GM18909 (cell line): ENCODE data around the gene PYY.
"Not testable (repeated sequence)": the region's sequence is repeated elsewhere in the genome, so short reads cannot be mapped to it uniquely, and the experiment has no call there.

ENCODE experiments used
- ATAC-seq: cut with Tn5 transposase; IDR thresholded peaks from one replicate; pipeline ENCODE4 v1.9.1; 2021; ENCODE audit warnings: mild to moderate bottlenecking; ENCODE audit not compliant: unreplicated experiment, poor library complexity

Gene PYY

GRCh38 chr17:43979671-43980070 lies 25.9 kb upstream of the PYY start:
- ATAC-seq = no peak

DNA sequence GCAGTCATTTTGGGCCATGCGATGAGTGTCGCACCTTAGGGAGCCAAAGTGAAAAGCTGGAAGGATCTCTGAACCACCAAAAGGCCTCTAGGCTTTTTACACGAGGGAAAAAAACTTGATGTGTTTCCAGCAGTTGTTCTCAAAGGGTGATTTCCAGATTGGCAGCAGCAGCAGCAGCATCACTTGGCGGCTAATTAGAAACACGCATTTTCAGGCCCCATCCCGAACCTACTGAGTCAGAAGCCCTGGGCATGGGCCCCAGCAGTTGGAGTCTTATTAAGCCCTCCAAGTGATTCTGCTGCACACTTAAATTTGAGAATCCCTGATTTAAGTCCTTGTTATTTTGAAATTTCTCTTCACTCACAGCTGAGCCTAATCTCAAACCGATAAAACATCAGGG lies 25.3 kb upstream of the PYY start:
- ATAC-seq = no peak

DNA sequence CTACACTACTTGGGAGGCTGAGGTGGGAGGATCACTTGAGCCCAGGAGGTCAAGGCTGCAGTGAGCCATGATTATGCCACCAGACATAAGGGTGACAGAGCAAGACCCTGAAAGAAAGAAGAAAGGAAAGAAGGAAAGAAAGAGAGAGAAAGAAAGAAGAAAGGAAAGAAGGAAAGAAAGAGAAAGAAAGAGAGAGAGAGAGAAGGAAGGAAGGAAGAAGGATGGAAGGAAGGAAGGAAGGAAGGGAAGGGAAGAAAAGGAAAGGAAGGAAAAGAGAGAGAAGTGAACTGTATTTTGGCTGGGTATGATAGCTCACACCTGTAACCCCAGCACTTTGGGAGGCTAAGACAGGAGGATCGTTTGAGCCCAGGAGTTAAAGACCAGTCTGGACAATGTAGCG lies 24.3 kb upstream of the PYY start:
- no peak for ATAC-seq

GRCh38 chr17:43976963-43977837 lies 23.5 kb upstream of the PYY start:
- ATAC-seq = no peak

- no peak for ATAC-seq
These were observed 22.2 kb upstream of the PYY start for GRCh38 chr17:43975898-43976297.

- no peak for ATAC-seq
These were observed 20.9 kb upstream of the PYY start for GRCh38 chr17:43974382-43975266.

DNA sequence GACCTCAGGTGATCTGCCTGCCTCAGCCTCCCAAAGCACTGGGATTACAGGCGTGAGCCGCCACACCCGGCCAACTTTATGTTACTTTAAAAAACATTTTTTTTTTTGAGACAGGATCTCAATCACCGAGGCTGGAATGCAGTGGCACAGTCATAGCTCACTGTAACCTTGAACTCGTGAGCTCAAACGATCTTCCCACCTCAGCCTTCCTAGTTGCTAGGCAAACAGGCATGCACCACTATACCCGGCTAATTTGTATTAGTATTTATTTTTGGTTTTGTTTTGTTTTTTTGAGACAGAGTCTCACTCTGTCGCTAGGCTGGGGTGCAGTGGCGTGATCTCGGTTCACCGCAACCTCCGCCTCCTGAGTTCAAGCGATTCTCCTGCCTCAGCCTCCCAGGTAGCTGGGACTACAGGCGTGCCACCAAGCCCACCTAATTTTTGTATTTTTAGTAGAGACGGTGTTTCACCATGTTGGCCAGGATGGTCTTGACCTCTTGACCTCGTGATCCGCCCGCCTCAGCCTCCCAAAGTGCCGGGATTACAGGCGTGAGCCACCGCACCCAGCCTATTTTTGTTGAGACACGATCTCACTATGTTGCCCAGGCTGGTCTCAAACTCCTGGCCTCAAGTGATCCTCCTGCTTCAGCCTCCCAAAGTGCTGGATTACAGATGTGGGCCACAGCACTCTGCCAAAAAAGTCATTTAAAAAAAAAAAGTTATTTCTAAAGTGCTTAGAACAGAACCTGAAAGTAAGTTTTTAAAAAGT lies 18.9 kb upstream of the PYY start:
- not testable (repeated sequence) for ATAC-seq

DNA sequence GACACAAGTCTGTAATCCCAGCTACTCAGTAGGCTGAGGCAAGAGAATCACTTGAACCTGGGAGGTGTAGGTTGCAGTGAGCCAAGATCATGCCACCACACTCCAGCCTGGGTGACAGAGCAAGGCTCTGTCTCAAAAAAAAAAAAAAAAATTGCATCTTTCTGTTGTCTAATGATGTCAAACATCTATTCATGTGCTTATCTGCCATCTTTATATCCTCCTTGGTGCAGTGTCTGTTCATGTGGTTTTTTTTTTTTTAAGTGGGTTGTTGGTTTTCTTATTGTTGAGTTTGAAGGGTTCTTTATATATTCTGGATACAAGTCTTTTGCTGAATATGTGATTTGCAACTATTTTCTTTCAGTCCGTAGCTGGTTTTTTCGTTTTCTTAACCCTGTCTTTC lies 17.7 kb upstream of the PYY start:
- not testable (repeated sequence) for ATAC-seq

DNA sequence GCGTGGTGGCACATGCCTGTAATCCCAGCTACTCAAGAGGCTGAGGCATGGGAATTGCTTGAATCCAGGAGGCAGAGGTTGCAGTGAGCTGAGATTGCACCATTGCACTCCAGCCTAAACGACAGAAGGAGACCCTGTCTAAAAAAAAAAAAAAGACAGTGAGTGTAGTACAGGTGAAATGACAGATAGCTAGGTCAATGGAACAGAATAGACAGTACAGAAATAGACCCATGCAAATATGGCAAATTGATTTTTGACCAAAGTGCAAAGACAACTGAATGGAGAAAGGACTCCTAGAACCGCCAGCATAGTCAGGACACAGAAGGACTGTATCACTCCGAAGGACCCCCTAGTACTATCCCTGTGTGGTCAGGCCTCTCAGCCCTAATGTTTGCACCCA lies 16.6 kb upstream of the PYY start:
- ATAC-seq = no peak

GRCh38 chr17:43967251-43967875 lies 13.6 kb upstream of the PYY start:
- ATAC-seq = no peak

- no peak for ATAC-seq
These were observed 12.5 kb upstream of the PYY start for GRCh38 chr17:43966276-43966675.

GRCh38 chr17:43962479-43962878 lies 8.7 kb upstream of the PYY start:
- ATAC-seq = no peak

DNA sequence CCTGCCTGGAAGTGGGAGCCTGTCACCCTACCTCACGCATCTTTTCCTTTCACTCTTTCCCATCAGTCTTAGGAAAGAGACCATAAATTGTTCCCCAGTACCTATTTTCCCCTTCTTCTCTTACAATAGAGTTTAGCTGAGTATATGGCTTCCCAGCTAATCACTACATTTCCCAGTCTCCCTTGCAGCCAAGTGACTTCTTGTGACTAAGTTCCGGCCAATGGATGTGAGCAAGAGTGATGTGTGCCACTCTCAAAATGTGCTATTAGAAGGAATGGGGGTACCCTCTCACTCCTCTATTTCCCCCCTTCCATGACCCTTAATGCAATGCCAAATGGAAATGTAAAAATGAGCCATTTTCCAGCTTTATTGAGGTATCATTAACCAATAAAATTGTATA lies 8.2 kb upstream of the PYY start:
- no peak for ATAC-seq

GRCh38 chr17:43961292-43961691 lies 7.6 kb upstream of the PYY start:
- not testable (repeated sequence) for ATAC-seq

- no peak for ATAC-seq
These were observed 5.1 kb upstream of the PYY start for GRCh38 chr17:43958748-43959352.

GRCh38 chr17:43956222-43956621 lies 2.5 kb upstream of the PYY start:
- ATAC-seq = no peak

DNA sequence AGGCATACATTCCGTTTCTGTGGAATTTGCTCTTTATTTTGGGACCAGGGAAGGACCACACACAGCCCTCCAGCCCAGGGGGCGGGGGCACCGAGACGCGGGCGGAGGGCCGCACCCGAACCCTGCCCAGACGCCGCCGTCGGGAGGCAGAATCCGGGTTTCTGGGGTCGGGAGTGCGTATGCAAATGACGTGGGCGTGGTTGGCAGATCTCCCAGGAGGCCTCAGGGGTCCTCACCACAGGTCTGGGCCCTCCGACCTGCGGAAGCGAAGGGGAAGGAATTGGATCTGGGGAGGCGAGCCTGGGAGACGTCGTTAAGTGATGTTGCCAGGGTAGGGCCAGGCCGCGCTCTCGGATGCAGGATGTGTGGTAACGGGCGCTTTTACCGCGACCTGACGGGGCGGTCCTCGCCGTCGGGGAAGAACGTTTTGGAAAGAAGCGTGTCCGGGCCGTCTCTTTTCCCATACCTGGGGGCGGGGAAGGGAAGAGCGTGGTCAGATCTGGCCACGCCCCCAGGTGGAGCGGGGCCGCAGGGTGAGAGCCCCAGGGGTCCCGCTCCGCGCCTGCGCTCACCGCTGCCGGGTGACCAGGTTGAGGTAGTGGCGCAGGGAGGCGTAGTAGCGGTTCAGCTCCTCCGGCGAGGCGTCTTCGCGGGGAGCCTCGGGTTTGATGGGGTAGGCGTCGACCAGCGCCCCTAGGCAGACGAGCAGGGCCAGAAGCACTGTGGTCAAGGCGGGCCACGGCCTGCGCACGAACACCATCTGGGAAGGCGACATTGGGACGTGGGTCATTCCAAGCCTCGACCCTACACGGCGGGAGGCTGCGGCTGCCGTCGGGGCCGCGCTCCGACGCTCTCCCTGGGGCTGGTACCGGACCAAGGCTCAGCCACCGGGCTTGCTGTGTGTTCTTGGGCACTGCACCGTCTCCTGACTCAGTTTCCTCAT lies 745 bp downstream of the PYY start:
- no peak for ATAC-seq

DNA sequence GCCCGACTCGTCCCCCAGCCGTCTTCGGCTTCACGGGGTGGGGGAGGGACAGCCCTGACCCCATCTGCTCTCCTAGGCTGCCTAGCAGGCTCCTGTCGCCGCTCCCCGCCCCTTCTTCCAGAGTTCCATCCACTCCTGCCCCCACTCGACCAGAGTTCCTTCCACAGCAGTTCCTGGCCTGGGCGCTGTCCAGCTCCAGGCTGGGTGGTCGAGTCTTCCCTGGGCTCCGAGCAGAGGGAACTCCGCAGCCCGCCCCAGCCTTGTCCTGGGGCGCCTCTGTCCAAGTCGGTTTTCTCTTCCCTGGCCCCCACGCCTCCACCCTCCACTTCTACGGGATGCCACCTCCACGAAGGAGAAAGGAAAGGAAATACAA lies 1.4 kb downstream of the PYY start:
- ATAC-seq = no peak

DNA sequence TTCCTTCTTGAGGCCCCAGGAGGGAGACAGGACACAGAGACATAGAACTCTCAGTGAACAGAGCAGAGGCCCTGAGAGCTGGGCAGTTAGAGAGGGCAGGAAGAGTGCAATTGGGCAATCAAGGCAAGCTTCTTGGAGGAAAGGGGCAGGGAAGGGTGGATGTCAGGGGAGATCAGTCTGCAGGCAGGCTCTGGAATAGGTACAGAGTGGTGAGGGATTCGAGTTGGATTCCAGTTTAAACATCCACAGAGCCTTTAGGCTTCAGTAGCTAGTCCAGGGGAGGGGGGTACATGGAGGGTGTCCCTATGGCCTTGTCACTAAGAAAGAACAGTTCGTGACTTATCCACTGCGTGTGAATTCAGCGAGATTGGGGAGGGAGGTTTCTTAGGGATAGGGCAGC lies 2.0 kb downstream of the PYY start:
- no peak for ATAC-seq
